ENCODE measurements around the gene FBXO9. TPM values are rescaled to one million over a fixed set of nuclear protein-coding genes. Genes with fewer than 3 reads are reported as not detected.
A peak's percentile ranks its signal among the peaks of the same experiment; 100 is the strongest.

FBXO9 gene
- polyA plus RNA-seq, 1 of the 3 experiments (the other 2 are of a cell fraction) = 61.9 TPM

GRCh38 chr6:53042112-53042511, 23.1 kb upstream of the FBXO9 start (continued):
- TF ChIP-seq PBX3 (IDR thresholded peaks at IDR 0.05) (peak; percentile 78), FOXM1 (IDR thresholded peaks at IDR 0.05; ENCODE audit: low read depth) (peak; percentile 50; the same call in 1 of the 2 replicates), IRF3 (IDR thresholded peaks at IDR 0.05; ENCODE audit: low read depth, low read length) (no peak), TCF12 (IDR thresholded peaks at IDR 0.05) (peak; percentile 81), SIN3A (IDR thresholded peaks at IDR 0.05; ENCODE audit: borderline replicate concordance, low read depth, low read length) (no peak), MEF2A (IDR thresholded peaks at IDR 0.05; ENCODE audit: borderline replicate concordance, low read depth) (peak; percentile 91), JUND (IDR thresholded peaks at IDR 0.05) (peak; percentile 98), NFIC (IDR thresholded peaks at IDR 0.05; ENCODE audit: borderline replicate concordance) (peak; percentile 95), FOSL2 (IDR thresholded peaks at IDR 0.05; ENCODE audit: borderline replicate concordance, low read depth) (peak; percentile 99), RXRA (IDR thresholded peaks at IDR 0.05; ENCODE audit: borderline replicate concordance, low read depth) (peak; percentile 19; the same call in 1 of the 2 replicates), YY1 (IDR thresholded peaks at IDR 0.05; ENCODE audit: low read depth) (no peak)

- peak overlapping the region; percentile 69 for H3K9ac ChIP-seq
- peaks cover 43% of the 10 kb centered on the region for H3F3A ChIP-seq (replicated peaks; ENCODE audit: insufficient read depth)
- peak overlapping the region; percentile 56 to 96 for H3K27ac ChIP-seq (ENCODE audit: low read depth in 2 of 2, low read length in 1 of 2)
- H3K9me3 ChIP-seq = no peaks in the 10 kb centered on the region
- H3K4me1 ChIP-seq (ENCODE audit: control insufficient read depth in 1 of 2, insufficient read depth in 2 of 2, low read depth in 1 of 2, low read length in 1 of 2) = peaks cover 3 to 57% of the 10 kb centered on the region in 2 experiments
- H4K20me1 ChIP-seq (ENCODE audit: insufficient read depth) = no peaks in the 10 kb centered on the region
- peaks cover 23 to 25% of the 10 kb centered on the region in 2 experiments for H3K36me3 ChIP-seq (replicated peaks in 1 of 2; ENCODE audit: control insufficient read depth in 1 of 2, insufficient read depth in 2 of 2, low read length in 1 of 2)
- no peaks in the 10 kb centered on the region for H3K9me2 ChIP-seq
- POLR2A ChIA-PET = no interaction called here
- peaks cover 48% of the 10 kb centered on the region for H3K79me2 ChIP-seq (ENCODE audit: insufficient read depth)
- H3K4me3 ChIP-seq (ENCODE audit: low read depth in 2 of 2, low read length in 1 of 2) = peak overlapping the region in 1 of 2 experiments; percentile 16; a peak in 1 of 4 replicates
- DNase-seq = no peak
- H2AFZ ChIP-seq (ENCODE audit: low read depth) = no peak overlapping the region
- no peaks in the 10 kb centered on the region for H3K27me3 ChIP-seq (ENCODE audit: insufficient read depth)
- CTCF ChIA-PET = interaction anchor here (1.3 to 1.5 kb wide), 2 partner anchors 48 to 161 kb away, joined by 3 read pairs; partner anchors contain the start of gene GSTA4
- H3K4me2 ChIP-seq = peak overlapping the region; percentile 68
- no peak for TF ChIP-seq SIN3A (IDR thresholded peaks at IDR 0.05; ENCODE audit: borderline replicate concordance, low read depth, low read length)
- peak; percentile 48; the same call in 1 of the 2 replicates for TF ChIP-seq TEAD4 (IDR thresholded peaks at IDR 0.05; ENCODE audit: borderline replicate concordance, insufficient read depth)
- TF ChIP-seq FOSL2 (IDR thresholded peaks at IDR 0.05; ENCODE audit: borderline replicate concordance, low read depth) = peak; percentile 63; the same call in 1 of the 2 replicates
- peak in 1 of 2 experiments; percentile 51; a peak in 1 of 4 replicates for TF ChIP-seq EP300 (IDR thresholded peaks at IDR 0.05; ENCODE audit: borderline replicate concordance in 1 of 2, low read depth in 1 of 2, low read length in 1 of 2)
- TF ChIP-seq USF2 (IDR thresholded peaks at IDR 0.05; ENCODE audit: borderline replicate concordance, low read depth, low read length) = no peak
- TF ChIP-seq USF1 (IDR thresholded peaks at IDR 0.05; ENCODE audit: borderline replicate concordance, low read depth) = no peak
- TF ChIP-seq MAX (IDR thresholded peaks at IDR 0.05; ENCODE audit: low read depth) = no peak
- no peak for TF ChIP-seq CHD2 (IDR thresholded peaks at IDR 0.05; ENCODE audit: low read length, partially characterized antibody)
- no peak for TF ChIP-seq GATA2 (CRISPR knock-in tag; IDR thresholded peaks at IDR 0.05)
- peak; percentile 41; the same call in 1 of the 2 replicates for TF ChIP-seq NFIC (IDR thresholded peaks at IDR 0.05; ENCODE audit: borderline replicate concordance)
- TF ChIP-seq FOXJ3 (CRISPR knock-in tag; IDR thresholded peaks at IDR 0.05) = no peak
- no peak for TF ChIP-seq RCOR1 (IDR thresholded peaks at IDR 0.05; ENCODE audit: low read length)
- TF ChIP-seq EZH2phosphoT487 (IDR thresholded peaks at IDR 0.05; ENCODE audit: borderline replicate concordance, low read depth) = no peak
- no peak for TF ChIP-seq REST (IDR thresholded peaks at IDR 0.05; ENCODE audit: low read depth, low read length)
These were observed 21.6 kb upstream of the FBXO9 start for GRCh38 chr6:53043581-53043980.

All from SK-N-SH (cell line).